Activated CD8-positive, alpha-beta T cell treated with anti-CD3 and anti-CD28 coated beads for 36 hours (primary cell): Measurements from ENCODE around the gene NDOR1. TPM values are rescaled to one million over a fixed set of nuclear protein-coding genes. Genes with fewer than 3 reads are reported as not detected.
A peak's percentile ranks its signal among the peaks of the same experiment; 100 is the strongest.

Experiments
- ATAC-seq: fragments of 200-7000 bp; cut with Tn5 transposase; one replicate; pipeline ENCODE4 v1.10.0; 2021; ENCODE audit warnings: mild to moderate bottlenecking, moderate library complexity
- CTCF ChIA-PET: fragments of 350-600 bp; sonication (Branson Sonifier 250); formaldehyde crosslinking; loops from one replicate; lab custom pipeline; 2021; ENCODE audit warnings: antibody characterized with exemption; lab: Charles Lee
- POLR2A ChIA-PET: fragments of 350-600 bp; sonication (Branson Sonifier 250); formaldehyde crosslinking; loops from one replicate; lab custom pipeline; 2021; ENCODE audit warnings: antibody characterized with exemption; lab: Charles Lee
- DNase-seq: peaks from one replicate; pipeline ENCODE4 v3.0.0-alpha.2; 2020
- H3K27ac Mint-ChIP-seq: one replicate; pipeline ENCODE4 v1.8.0; 2021; ENCODE audit warnings: mild to moderate bottlenecking, mixed read lengths
- H3K27me3 Mint-ChIP-seq: one replicate; pipeline ENCODE4 v1.8.0; 2021; ENCODE audit warnings: mixed read lengths
- H3K36me3 Mint-ChIP-seq: one replicate; pipeline ENCODE4 v1.8.0; 2021; ENCODE audit warnings: low read depth, mixed read lengths
- H3K4me1 Mint-ChIP-seq: one replicate; pipeline ENCODE4 v1.8.0; 2021; ENCODE audit warnings: low read depth, mixed read lengths
- H3K4me3 Mint-ChIP-seq: one replicate; pipeline ENCODE4 v1.8.0; 2021; ENCODE audit warnings: mild to moderate bottlenecking, moderate library complexity, mixed read lengths
- H3K9me3 Mint-ChIP-seq: one replicate; pipeline ENCODE4 v1.8.0; 2021; ENCODE audit warnings: mixed read lengths
- intact Hi-C: fragments of 100-400 bp; cut with micrococcal nuclease; formaldehyde crosslinking; loops from one replicate; pipeline ENCODE4 v1.10.0; 2022
- total RNA-seq, 2 experiments: library from RNA; stranded (reverse); gene quantifications; one replicate each; pipeline ENCODE4 v1.2.3, GENCODE V29; 2021
- TF ChIP-seq, protein P1 (sequence below): fragments of 200-600 bp; IDR thresholded peaks from one replicate; pipeline ENCODE4 v1.8.0; 2022; ENCODE audit warnings: antibody characterized with exemption, mild to moderate bottlenecking

Gene NDOR1
- total RNA-seq, 2 experiments from 2014 or later: 29.5 to 30.7 TPM

DNA sequence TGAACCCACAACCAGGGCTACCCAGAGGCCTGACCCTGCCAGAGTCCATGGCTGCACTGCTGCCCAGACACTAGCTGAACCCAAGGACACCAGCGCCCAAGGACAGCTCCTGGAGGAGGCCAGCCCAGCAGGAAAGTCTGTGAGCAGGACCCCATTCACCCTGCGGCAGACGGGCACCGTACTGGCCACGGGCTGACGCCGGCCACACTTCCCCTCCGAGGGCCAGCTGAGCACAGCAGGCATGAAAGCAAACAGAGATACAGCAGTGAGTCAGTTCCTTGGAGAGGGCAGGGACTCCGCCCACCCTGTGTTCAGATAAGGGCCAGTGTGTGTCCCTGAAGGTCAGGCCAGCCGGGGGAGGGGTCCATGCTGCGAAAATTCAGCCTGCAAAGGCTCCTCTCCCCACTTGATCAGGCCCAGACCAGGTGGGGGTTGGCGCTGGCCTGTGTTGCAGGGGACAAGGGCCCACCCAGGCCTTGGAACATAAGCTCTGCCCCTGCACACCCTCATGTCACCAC, 13.3 kb downstream of the NDOR1 start:
- DNase-seq: no peak
- TF ChIP-seq, protein P1, sequence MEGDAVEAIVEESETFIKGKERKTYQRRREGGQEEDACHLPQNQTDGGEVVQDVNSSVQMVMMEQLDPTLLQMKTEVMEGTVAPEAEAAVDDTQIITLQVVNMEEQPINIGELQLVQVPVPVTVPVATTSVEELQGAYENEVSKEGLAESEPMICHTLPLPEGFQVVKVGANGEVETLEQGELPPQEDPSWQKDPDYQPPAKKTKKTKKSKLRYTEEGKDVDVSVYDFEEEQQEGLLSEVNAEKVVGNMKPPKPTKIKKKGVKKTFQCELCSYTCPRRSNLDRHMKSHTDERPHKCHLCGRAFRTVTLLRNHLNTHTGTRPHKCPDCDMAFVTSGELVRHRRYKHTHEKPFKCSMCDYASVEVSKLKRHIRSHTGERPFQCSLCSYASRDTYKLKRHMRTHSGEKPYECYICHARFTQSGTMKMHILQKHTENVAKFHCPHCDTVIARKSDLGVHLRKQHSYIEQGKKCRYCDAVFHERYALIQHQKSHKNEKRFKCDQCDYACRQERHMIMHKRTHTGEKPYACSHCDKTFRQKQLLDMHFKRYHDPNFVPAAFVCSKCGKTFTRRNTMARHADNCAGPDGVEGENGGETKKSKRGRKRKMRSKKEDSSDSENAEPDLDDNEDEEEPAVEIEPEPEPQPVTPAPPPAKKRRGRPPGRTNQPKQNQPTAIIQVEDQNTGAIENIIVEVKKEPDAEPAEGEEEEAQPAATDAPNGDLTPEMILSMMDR: no peak
- Mint-ChIP-seq H3K36me3 (no peaks in the 10 kb centered on the region), H3K27ac (no peak overlapping the region), H3K4me3 (no peak overlapping the region), H3K4me1 (peaks cover 4% of the 10 kb centered on the region), H3K9me3 (no peaks in the 10 kb centered on the region), H3K27me3 (no peaks in the 10 kb centered on the region)
- ATAC-seq: no peak
- CTCF ChIA-PET: interaction anchor here (0.9 kb wide), 1 partner anchor 29 kb away, joined by 3 read pairs; no protein-coding TSS in a partner anchor
- intact Hi-C loops: no loop called here
- POLR2A ChIA-PET: interaction anchor here (2.8 to 7.1 kb wide), 2 partner anchors 9 to 13 kb away, joined by 9 to 44 read pairs; partner anchors contain the start of genes NDOR1 and TMEM203

DNA sequence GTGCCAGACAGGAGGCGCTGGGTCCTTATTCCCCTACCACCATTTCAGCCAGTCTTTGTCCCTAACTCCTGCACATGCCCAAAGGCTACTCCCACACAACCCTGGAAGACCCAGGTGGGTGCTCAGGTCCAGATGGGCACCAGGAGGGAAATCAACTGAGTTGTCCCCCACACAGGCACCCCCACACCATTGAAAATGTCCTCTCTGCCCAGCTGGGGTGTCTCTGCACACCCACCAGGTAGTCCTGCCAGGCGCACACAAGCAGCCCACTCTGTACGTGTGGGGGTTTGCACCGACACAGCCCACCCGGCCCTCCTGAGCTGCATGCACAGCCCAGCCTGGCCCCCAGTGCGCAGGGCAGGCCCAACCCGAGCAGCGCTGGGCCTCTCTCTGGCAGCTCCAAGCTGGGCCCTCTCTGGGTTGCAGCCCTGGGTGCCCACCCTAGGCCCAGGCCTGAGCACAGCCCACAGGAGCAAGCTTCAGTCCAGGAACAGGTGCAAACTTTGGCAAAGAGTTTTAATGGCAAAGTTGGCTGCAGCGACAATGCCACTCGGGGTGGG, 14.3 kb downstream of the NDOR1 start:
- intact Hi-C loops: no loop called here
- Mint-ChIP-seq H3K9me3 (no peaks in the 10 kb centered on the region), H3K4me1 (peaks cover 8% of the 10 kb centered on the region), H3K27ac (no peak overlapping the region), H3K4me3 (peak overlapping the region; percentile 17), H3K36me3 (no peaks in the 10 kb centered on the region), H3K27me3 (no peaks in the 10 kb centered on the region)
- ChIA-PET CTCF (interaction anchor here (8.9 kb wide), 1 partner anchor 17 kb away, joined by 58 read pairs; no protein-coding TSS in a partner anchor), POLR2A (interaction anchor here (1.8 to 7.1 kb wide), 3 partner anchors 10 to 21 kb away, joined by 5 to 44 read pairs (median 9); partner anchors contain the start of genes NDOR1, TMEM203 and TUBB4B)
- TF ChIP-seq, protein P1: no peak
- DNase-seq: no peak
- ATAC-seq: no peak

DNA sequence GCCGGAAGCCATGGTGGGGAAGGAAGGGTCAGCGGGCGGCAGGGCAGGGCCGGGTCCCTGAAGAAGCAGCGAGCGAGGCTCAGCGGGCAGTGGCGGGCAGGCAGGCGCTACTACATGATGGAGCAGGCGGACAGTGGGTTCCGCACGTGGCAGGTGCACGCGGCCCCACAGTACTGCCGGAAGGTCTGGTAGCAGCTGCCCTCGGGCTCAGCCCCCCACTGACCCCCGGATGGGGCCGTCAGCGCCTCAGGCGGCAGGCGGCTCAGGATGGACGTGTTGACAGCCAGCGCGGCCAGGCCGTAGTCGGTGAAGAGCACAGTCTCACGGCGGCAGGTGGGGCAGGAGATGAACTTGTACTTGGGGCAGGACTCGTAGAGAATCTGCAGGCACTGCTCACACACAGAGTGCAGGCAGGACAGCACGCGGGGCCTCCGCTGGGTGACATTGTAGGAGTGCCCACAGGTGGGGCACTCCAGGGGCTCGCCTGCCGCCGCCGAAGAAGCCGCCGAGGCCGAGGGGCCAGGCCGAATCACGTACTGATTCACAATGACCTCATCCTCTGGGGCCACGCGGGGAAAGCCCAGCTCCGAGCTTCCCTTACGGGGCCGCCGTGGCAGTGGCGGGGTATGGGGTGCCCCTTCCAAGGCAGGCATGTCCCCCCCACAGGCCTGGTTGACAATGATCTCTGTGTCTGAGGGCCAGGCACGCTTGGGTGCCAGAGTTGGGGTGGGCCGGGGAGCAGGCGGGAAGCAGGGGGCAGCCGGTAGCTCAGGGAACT, 15.0 kb downstream of the NDOR1 start:
- no peak overlapping the region for H3K27ac Mint-ChIP-seq
- H3K36me3 Mint-ChIP-seq: no peaks in the 10 kb centered on the region
- no peak for DNase-seq
- H3K9me3 Mint-ChIP-seq: no peaks in the 10 kb centered on the region
- intact Hi-C loops: no loop called here
- no peaks in the 10 kb centered on the region for H3K27me3 Mint-ChIP-seq
- ATAC-seq: no peak
- TF ChIP-seq, protein P1: no peak
- peak overlapping the region; percentile 34 for H3K4me3 Mint-ChIP-seq
- ChIA-PET POLR2A (interaction anchor here (1.8 to 7.1 kb wide), 3 partner anchors 10 to 20 kb away, joined by 5 to 44 read pairs (median 9); partner anchors contain the start of genes NDOR1, TMEM203 and TUBB4B), CTCF (interaction anchor here (1.4 to 8.9 kb wide), 3 partner anchors 11 to 20 kb away, joined by 3 to 58 read pairs (median 8); no protein-coding TSS in a partner anchor)
- peaks cover 8% of the 10 kb centered on the region for H3K4me1 Mint-ChIP-seq

DNA sequence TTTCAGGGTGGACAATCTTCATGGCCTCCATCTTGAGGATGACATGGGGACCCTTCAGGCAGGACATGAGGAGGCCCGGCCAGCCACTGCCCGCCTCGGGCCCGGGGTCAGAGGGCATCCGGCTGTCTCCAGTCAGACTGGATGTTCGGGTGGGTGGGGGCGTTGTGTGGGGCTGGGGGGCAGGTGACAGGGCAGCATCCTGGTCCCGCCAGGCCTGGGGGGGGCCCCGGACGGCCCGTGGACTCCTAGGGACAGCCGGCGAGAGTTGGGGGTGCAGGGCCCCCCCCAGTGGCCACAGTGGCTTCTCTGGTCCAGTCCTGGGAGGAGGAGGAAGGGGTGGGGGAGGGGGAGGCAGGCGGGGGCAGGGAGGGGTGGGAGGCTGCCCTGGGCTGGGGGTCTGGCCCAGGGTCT, 15.6 kb downstream of the NDOR1 start:
- no peak overlapping the region for H3K27ac Mint-ChIP-seq
- ATAC-seq (no peak), DNase-seq (no peak)
- no peaks in the 10 kb centered on the region for H3K27me3 Mint-ChIP-seq
- peak overlapping the region; percentile 34 for H3K4me3 Mint-ChIP-seq
- intact Hi-C loops: no loop called here
- ChIA-PET CTCF (interaction anchor here (1.4 to 8.9 kb wide), 3 partner anchors 12 to 20 kb away, joined by 3 to 58 read pairs (median 8); no protein-coding TSS in a partner anchor), POLR2A (interaction anchor here (1.8 to 7.1 kb wide), 3 partner anchors 11 to 20 kb away, joined by 5 to 44 read pairs (median 9); partner anchors contain the start of genes NDOR1, TMEM203 and TUBB4B)
- peaks cover 8% of the 10 kb centered on the region for H3K4me1 Mint-ChIP-seq
- TF ChIP-seq, protein P1: no peak
- H3K9me3 Mint-ChIP-seq: no peaks in the 10 kb centered on the region
- no peaks in the 10 kb centered on the region for H3K36me3 Mint-ChIP-seq
